Omental fat pad (tissue), 4 donors: Measurements from ENCODE around the gene CDC42EP4. TPM values are rescaled to one million over a fixed set of nuclear protein-coding genes. Genes with fewer than 3 reads are reported as not detected.

Experiments
- ATAC-seq: fragments of 150-250 bp; one replicate; pipeline ENCODE4 v1.9.1; 2016; ENCODE audit warnings: mild to moderate bottlenecking, moderate library complexity; ENCODE audit not compliant: low FRiP score
- DNase-seq: peaks from one replicate; pipeline ENCODE4 v3.0.0-alpha.2; 2019; ENCODE audit warnings: low spot score
- CTCF ChIP-seq, 3 donors: fragments of 450-650 bp; IDR thresholded peaks; one replicate each; pipeline ENCODE4 v1.5.1; 2016 to 2017; ENCODE audit warnings: antibody characterized with exemption in 3 of 3, mild to moderate bottlenecking in 3 of 3, moderate library complexity in 2 of 3
- total RNA-seq, 4 donors: library from RNA; depleted of rRNA; stranded (reverse); fragments of >200 nt; gene quantifications; one replicate each; pipeline ENCODE4 v1.1.0, GENCODE V29; 2016

Gene CDC42EP4
- total RNA-seq, 4 donors from 2014 or later, result 137 to 224 (median 181) TPM

- DNase-seq (no peak), ATAC-seq (no peak)
- TF ChIP-seq CTCF (IDR thresholded peaks at IDR 0.05), result no peak
Measured at GRCh38 chr17:73300392-73300791, 11.4 kb downstream of the CDC42EP4 start.

- TF ChIP-seq CTCF (IDR thresholded peaks at IDR 0.05), result no peak
- ATAC-seq, result no peak
Measured at GRCh38 chr17:73297934-73298861, 13.6 kb downstream of the CDC42EP4 start.

GRCh38 chr17:73293480-73293911 lies 18.3 kb downstream of the CDC42EP4 start:
- TF ChIP-seq CTCF (IDR thresholded peaks at IDR 0.05), result no peak
- ATAC-seq (peak; percentile 53), DNase-seq (no peak)

More at GRCh38 chr17:73297934-73298861, 13.6 kb downstream of the CDC42EP4 start:
- DNase-seq, result no peak

- no peak for DNase-seq
- no peak for TF ChIP-seq CTCF (IDR thresholded peaks at IDR 0.05)
- ATAC-seq, result no peak
Measured at GRCh38 chr17:73293031-73293430, 18.8 kb downstream of the CDC42EP4 start.

GRCh38 chr17:73292031-73292531 lies 19.7 kb downstream of the CDC42EP4 start:
- no peak for DNase-seq
- TF ChIP-seq CTCF (IDR thresholded peaks at IDR 0.05), result no peak
- no peak for ATAC-seq

GRCh38 chr17:73291260-73291801 lies 20.5 kb downstream of the CDC42EP4 start:
- no peak for DNase-seq
- ATAC-seq, result peak; percentile 27
- no peak for TF ChIP-seq CTCF (IDR thresholded peaks at IDR 0.05)
